Activated B cell treated with CpG ODN at 0.5 μM for 24 hours (primary cell): ENCODE results near the gene CSGALNACT2. TPM values are rescaled to one million over a fixed set of nuclear protein-coding genes. Genes with fewer than 3 reads are reported as not detected.
A peak's percentile ranks its signal among the peaks of the same experiment; 100 is the strongest.

ENCODE experiments used
- ATAC-seq: fragments of 200-7000 bp; cut with Tn5 transposase; one replicate; pipeline ENCODE4 v1.10.0; 2021; ENCODE audit warnings: low read depth, mild to moderate bottlenecking, moderate library complexity
- CTCF ChIA-PET: fragments of 350-600 bp; sonication (Branson Sonifier 250); formaldehyde crosslinking; loops from one replicate; lab custom pipeline; 2021; ENCODE audit warnings: antibody characterized with exemption; lab: Charles Lee
- POLR2A ChIA-PET: fragments of 350-600 bp; sonication (Branson Sonifier 250); formaldehyde crosslinking; loops from one replicate; lab custom pipeline; 2021; ENCODE audit warnings: antibody characterized with exemption; lab: Charles Lee
- DNase-seq: peaks from one replicate; pipeline ENCODE4 v3.0.0; 2022
- H3K27ac Mint-ChIP-seq: one replicate; pipeline ENCODE4 v1.8.0; 2020; ENCODE audit warnings: mixed read lengths
- H3K27me3 Mint-ChIP-seq: one replicate; pipeline ENCODE4 v1.8.0; 2021; ENCODE audit warnings: mixed read lengths
- H3K36me3 Mint-ChIP-seq: one replicate; pipeline ENCODE4 v1.8.0; 2021; ENCODE audit warnings: low read depth, mixed read lengths
- H3K4me1 Mint-ChIP-seq: one replicate; pipeline ENCODE4 v1.8.0; 2021; ENCODE audit warnings: mixed read lengths
- H3K4me3 Mint-ChIP-seq: one replicate; pipeline ENCODE4 v1.8.0; 2020; ENCODE audit warnings: mild to moderate bottlenecking, mixed read lengths
- H3K9me3 Mint-ChIP-seq: one replicate; pipeline ENCODE4 v1.8.0; 2020; ENCODE audit warnings: mixed read lengths
- CTCF ChIP-seq: fragments of 200-600 bp; IDR thresholded peaks from one replicate; pipeline ENCODE4 v1.8.0; 2022; ENCODE audit warnings: antibody characterized with exemption, mild to moderate bottlenecking
- intact Hi-C: fragments of 100-400 bp; cut with micrococcal nuclease; formaldehyde crosslinking; loops from one replicate; pipeline ENCODE4 v1.15.1; 2024
- total RNA-seq: library from RNA; stranded (reverse); gene quantifications from 2 replicates; pipeline ENCODE4 v1.2.3, GENCODE V29; 2022

CSGALNACT2 gene
- total RNA-seq, 1 donor from 2014 or later, result 17.4 TPM

GRCh38 chr10:43199088-43199683 lies 60.9 kb downstream of the CSGALNACT2 start:
- ChIA-PET CTCF (no interaction called here), POLR2A (no interaction called here)
- Mint-ChIP-seq H3K36me3 (no peaks in the 10 kb centered on the region), H3K27me3 (no peaks in the 10 kb centered on the region), H3K4me3 (no peak overlapping the region), H3K27ac (no peak overlapping the region), H3K4me1 (peaks cover 6% of the 10 kb centered on the region), H3K9me3 (no peaks in the 10 kb centered on the region)
- ATAC-seq (no peak), DNase-seq (no peak)
- no peak for TF ChIP-seq CTCF
- intact Hi-C loops, result no loop called here

- no peak for TF ChIP-seq CTCF
- DNase-seq, result peak; percentile 12
- no peak for ATAC-seq
- Mint-ChIP-seq H3K27ac (no peak overlapping the region), H3K4me3 (no peak overlapping the region), H3K36me3 (no peaks in the 10 kb centered on the region), H3K9me3 (no peaks in the 10 kb centered on the region), H3K4me1 (peaks cover 6% of the 10 kb centered on the region), H3K27me3 (no peaks in the 10 kb centered on the region)
- CTCF ChIA-PET, result interaction anchor here (1.0 kb wide), 1 partner anchor 61 kb away, joined by 4 read pairs; no protein-coding TSS in a partner anchor
- intact Hi-C loops, result loop anchor here (5.0 to 10.0 kb wide), 3 partner anchors 162 to 565 kb away; partner anchors contain the start of gene ZNF33B
- POLR2A ChIA-PET, result interaction anchor here (0.6 kb wide), 1 partner anchor 45 kb away, joined by 3 read pairs; no protein-coding TSS in a partner anchor
Observed at GRCh38 chr10:43199684-43200537, 61.7 kb downstream of the CSGALNACT2 start.

- no peaks in the 10 kb centered on the region for H3K27me3 Mint-ChIP-seq
- TF ChIP-seq CTCF, result no peak
- H3K4me1 Mint-ChIP-seq, result peaks cover 7% of the 10 kb centered on the region
- H3K36me3 Mint-ChIP-seq, result no peaks in the 10 kb centered on the region
- DNase-seq, result peak; percentile 10
- no peak overlapping the region for H3K4me3 Mint-ChIP-seq
- POLR2A ChIA-PET, result interaction anchor here (0.6 to 1.0 kb wide), 2 partner anchors 46 to 80 kb away, joined by 3 read pairs; no protein-coding TSS in a partner anchor
- CTCF ChIA-PET, result interaction anchor here (1.0 to 1.4 kb wide), 2 partner anchors 62 to 260 kb away, joined by 3 to 4 read pairs; no protein-coding TSS in a partner anchor
- intact Hi-C loops, result loop anchor here (5.0 to 10.0 kb wide), 3 partner anchors 162 to 566 kb away; partner anchors contain the start of gene ZNF33B
- ATAC-seq, result no peak
- H3K27ac Mint-ChIP-seq, result no peak overlapping the region
- no peaks in the 10 kb centered on the region for H3K9me3 Mint-ChIP-seq
Observed at GRCh38 chr10:43200538-43201390, 62.5 kb downstream of the CSGALNACT2 start.

GRCh38 chr10:43201545-43202131 lies 63.4 kb downstream of the CSGALNACT2 start:
- Mint-ChIP-seq H3K36me3 (no peaks in the 10 kb centered on the region), H3K4me3 (peak overlapping the region; percentile 84), H3K27ac (no peak overlapping the region), H3K4me1 (peaks cover 7% of the 10 kb centered on the region), H3K27me3 (no peaks in the 10 kb centered on the region), H3K9me3 (no peaks in the 10 kb centered on the region)
- ATAC-seq, result no peak
- DNase-seq, result peak; percentile 13
- CTCF ChIA-PET, result interaction anchor here (0.8 to 1.8 kb wide), 3 partner anchors 8 to 259 kb away, joined by 3 to 7 read pairs (median 3); no protein-coding TSS in a partner anchor
- POLR2A ChIA-PET, result interaction anchor here (0.5 to 4.1 kb wide), 5 partner anchors 10 to 81 kb away, joined by 3 to 19 read pairs (median 3); partner anchors contain the start of gene CSGALNACT2
- no peak for TF ChIP-seq CTCF
- intact Hi-C loops, result loop anchor here (1.0 to 10.0 kb wide), 7 partner anchors 63 to 649 kb away; partner anchors contain the start of genes CSGALNACT2 and ZNF33B
